Left ventricle myocardium inferior (tissue), 1 donor: ENCODE results near the gene GNA14. TPM values are rescaled to one million over a fixed set of nuclear protein-coding genes. Genes with fewer than 3 reads are reported as not detected.

Source experiments
- DNase-seq: peaks from one replicate; pipeline ENCODE4 v3.0.0-alpha.2; 2020
- H3K27ac ChIP-seq: fragments of 200-600 bp; replicated peaks from 2 replicates; pipeline ENCODE4 v1.8.0; 2021
- H3K27me3 ChIP-seq: fragments of 200-600 bp; 2 replicates; pipeline ENCODE4 v1.8.0; 2021; ENCODE audit warnings: low read depth
- H3K36me3 ChIP-seq: fragments of 200-600 bp; 2 replicates; pipeline ENCODE4 v1.8.0; 2021
- H3K4me1 ChIP-seq: fragments of 200-600 bp; 2 replicates; pipeline ENCODE4 v1.8.0; 2021
- H3K4me3 ChIP-seq: fragments of 200-600 bp; 2 replicates; pipeline ENCODE4 v1.8.0; 2021; ENCODE audit warnings: mild to moderate bottlenecking, moderate library complexity
- H3K9me3 ChIP-seq: fragments of 200-600 bp; replicated peaks from 2 replicates; pipeline ENCODE4 v1.8.0; 2021
- intact Hi-C: fragments of 100-400 bp; cut with micrococcal nuclease; formaldehyde crosslinking; loops from one replicate; pipeline ENCODE4 v1.11.0; 2022
- total RNA-seq: library from RNA; stranded (reverse); fragmentation: NEBNext Ultra II Directional; extraction: Animal tissue kit (Norgen Biotek cat#: 25700); gene quantifications from one replicate; pipeline ENCODE4 v1.2.1, GENCODE V29; 2021
- TF ChIP-seq, protein P1 (sequence below): fragments of 200-600 bp; IDR thresholded peaks from 2 replicates; pipeline ENCODE4 v1.8.0; 2021; ENCODE audit warnings: antibody characterized with exemption, mild to moderate bottlenecking, borderline replicate concordance
- donor health status: DM: no; HTN: yes; CAD: no; lungs with severe emphysema.

GNA14 gene
- total RNA-seq, 1 donor from 2014 or later = 2.2 TPM

DNA sequence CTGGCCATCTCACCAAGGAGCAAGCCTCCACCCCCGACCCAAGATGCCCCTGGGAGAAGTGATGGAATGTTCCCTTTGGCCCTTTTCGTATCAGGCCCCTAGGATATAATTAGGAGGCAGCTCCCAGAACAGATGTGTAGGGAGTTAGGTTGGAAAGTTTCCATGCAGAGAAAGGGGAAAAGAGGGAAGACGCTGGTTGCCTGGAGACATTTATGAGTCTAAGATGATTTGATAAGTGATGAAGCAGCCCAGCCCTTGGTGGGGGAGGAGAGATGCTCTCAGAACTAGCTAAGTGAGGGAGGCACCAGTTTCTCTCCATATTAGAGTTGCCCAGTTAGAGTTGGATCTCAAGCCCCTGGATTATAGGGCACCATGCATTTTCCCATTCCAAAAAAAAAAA is 137.5 kb downstream of the GNA14 start:
- Histone ChIP-seq H3K4me1 (peaks cover 59% of the 10 kb centered on the region), H3K36me3 (no peaks in the 10 kb centered on the region), H3K4me3 (no peak overlapping the region), H3K27me3 (no peaks in the 10 kb centered on the region), H3K27ac (peak overlapping the region; percentile 39), H3K9me3 (no peaks in the 10 kb centered on the region)
- intact Hi-C loops = no loop called here
- TF ChIP-seq, protein P1, sequence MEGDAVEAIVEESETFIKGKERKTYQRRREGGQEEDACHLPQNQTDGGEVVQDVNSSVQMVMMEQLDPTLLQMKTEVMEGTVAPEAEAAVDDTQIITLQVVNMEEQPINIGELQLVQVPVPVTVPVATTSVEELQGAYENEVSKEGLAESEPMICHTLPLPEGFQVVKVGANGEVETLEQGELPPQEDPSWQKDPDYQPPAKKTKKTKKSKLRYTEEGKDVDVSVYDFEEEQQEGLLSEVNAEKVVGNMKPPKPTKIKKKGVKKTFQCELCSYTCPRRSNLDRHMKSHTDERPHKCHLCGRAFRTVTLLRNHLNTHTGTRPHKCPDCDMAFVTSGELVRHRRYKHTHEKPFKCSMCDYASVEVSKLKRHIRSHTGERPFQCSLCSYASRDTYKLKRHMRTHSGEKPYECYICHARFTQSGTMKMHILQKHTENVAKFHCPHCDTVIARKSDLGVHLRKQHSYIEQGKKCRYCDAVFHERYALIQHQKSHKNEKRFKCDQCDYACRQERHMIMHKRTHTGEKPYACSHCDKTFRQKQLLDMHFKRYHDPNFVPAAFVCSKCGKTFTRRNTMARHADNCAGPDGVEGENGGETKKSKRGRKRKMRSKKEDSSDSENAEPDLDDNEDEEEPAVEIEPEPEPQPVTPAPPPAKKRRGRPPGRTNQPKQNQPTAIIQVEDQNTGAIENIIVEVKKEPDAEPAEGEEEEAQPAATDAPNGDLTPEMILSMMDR = no peak
- no peak for DNase-seq

DNA sequence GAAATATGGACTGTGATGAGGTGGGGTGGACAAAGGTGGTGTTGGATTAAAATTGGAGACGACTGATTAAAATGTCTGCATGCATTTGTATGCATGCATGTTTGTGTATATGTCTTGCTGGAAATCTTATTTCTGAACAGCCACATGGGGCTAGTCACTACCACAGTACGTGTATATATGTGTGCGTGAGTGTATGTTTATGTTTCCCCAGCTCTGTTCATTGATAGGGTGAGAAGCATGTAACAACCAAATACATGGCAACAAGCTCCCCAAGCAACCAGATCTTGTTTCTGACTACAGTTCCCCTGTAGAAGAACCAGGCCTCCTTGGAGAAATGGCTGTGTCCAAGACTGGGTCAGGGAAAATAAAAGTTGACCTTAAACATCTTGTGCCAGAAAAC is 139.7 kb downstream of the GNA14 start:
- intact Hi-C loops = no loop called here
- H3K27ac ChIP-seq = peak overlapping the region; percentile 72
- H3K36me3 ChIP-seq = no peaks in the 10 kb centered on the region
- no peaks in the 10 kb centered on the region for H3K27me3 ChIP-seq
- no peaks in the 10 kb centered on the region for H3K9me3 ChIP-seq
- TF ChIP-seq, protein P1 = no peak
- no peak overlapping the region for H3K4me3 ChIP-seq
- no peak for DNase-seq
- H3K4me1 ChIP-seq = peaks cover 38% of the 10 kb centered on the region

DNA sequence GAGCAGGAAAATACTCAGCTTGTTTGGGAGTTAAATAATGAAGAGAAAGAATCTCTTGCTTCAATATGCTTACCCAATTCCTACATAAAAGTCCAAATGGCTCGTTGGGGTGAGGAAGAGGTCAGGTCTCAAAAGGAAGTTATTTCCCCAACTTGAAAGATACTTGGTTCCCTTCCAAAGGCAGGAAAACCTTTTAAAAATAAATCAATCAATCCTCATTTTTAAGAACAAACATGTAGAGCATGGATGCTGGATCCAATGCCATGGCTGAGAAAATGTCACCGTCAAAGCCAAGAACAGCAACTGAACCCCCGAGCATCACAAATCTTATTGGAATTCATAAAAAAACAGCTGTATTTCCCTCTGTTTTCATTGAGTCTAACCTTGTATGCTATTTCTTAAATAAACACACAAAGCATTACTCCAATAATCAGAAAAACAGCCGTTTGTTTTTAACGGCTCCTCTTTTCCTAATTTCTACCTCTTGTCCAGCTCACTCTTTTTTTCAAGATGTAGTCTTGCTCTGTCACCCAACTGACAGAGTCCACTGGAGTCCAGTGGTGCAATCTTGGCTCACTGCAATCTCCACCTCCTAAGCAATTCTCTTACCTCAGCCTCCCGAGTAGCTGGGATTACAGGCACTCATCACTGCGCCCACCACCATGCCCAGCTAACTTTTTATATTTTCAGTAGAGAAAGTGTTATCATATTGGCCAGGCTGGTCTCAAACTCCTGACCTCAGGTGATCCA is 140.7 kb downstream of the GNA14 start:
- H3K36me3 ChIP-seq = no peaks in the 10 kb centered on the region

DNA sequence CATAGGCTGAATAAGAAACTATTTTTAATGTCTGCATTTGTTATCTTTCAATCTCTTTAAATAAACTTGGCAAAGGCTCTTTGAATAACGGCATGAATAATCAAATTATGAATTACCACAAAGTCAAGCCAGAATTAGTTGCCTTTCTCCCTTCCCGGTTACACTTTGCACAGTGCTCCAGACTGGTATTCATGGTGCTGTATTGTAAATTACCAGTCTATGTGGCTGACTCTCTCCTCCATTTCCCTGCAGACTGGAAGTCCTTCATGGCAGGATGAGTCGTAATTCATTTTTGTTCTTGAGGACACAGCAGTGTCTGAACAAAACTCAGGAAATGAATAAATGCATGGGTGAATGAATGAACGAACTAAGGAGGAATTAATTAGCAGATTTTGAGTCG is 142.9 kb downstream of the GNA14 start:
- no peak for DNase-seq
- Histone ChIP-seq H3K36me3 (no peaks in the 10 kb centered on the region), H3K27ac (no peak overlapping the region), H3K4me1 (peaks cover 17% of the 10 kb centered on the region), H3K9me3 (no peaks in the 10 kb centered on the region), H3K4me3 (no peak overlapping the region), H3K27me3 (no peaks in the 10 kb centered on the region)
- TF ChIP-seq, protein P1 = no peak
- intact Hi-C loops = no loop called here

More for the DNA sequence above, 140.7 kb downstream of the GNA14 start:
- DNase-seq = no peak
- Histone ChIP-seq H3K9me3 (no peaks in the 10 kb centered on the region), H3K4me1 (peaks cover 28% of the 10 kb centered on the region), H3K4me3 (no peak overlapping the region), H3K27ac (peak overlapping the region; percentile 72), H3K27me3 (no peaks in the 10 kb centered on the region)
- intact Hi-C loops = no loop called here
- TF ChIP-seq, protein P1 = no peak

DNA sequence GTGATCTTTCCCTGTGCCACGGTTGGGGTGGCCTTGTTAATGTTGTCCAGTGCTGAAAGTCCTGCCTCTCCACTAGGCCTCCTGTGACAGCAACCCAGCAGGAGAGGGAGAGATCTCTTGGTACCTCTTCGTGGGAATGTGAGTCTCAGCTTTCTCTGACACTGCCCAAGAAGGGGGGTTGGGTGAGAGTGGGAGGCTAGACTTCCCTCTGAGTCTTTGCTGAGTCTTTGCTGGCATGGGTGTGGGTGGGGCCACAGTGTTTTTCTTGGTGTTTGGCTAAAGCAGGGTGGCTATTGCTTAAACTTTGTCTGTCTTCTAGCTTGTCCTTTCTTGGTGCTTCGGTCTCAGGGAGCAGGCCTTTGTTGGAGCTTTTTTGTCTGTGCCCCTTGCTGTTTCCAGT is 145.6 kb downstream of the GNA14 start:
- no peak overlapping the region for H3K27ac ChIP-seq
- H3K27me3 ChIP-seq = no peaks in the 10 kb centered on the region
- intact Hi-C loops = no loop called here
- TF ChIP-seq, protein P1 = no peak
- H3K4me3 ChIP-seq = no peak overlapping the region
- no peak for DNase-seq
- no peaks in the 10 kb centered on the region for H3K9me3 ChIP-seq
- peaks cover 17% of the 10 kb centered on the region for H3K4me1 ChIP-seq
- H3K36me3 ChIP-seq = no peaks in the 10 kb centered on the region
